KG1 (cell line): ENCODE results near the gene TRPT1.
"Not testable (repeated sequence)": the region's sequence is repeated elsewhere in the genome, so short reads cannot be mapped to it uniquely, and the experiment has no call there.

Experiments used
- DNase-seq: peaks from one replicate; lab custom pipeline; 2025; lab: John Stamatoyannopoulos, UW

The TRPT1 gene

GRCh38 chr11:64258946-64259532, 33.1 kb upstream of the TRPT1 start:
- DNase-seq: no peak

GRCh38 chr11:64258356-64258755, 32.4 kb upstream of the TRPT1 start:
- DNase-seq: no peak

DNA sequence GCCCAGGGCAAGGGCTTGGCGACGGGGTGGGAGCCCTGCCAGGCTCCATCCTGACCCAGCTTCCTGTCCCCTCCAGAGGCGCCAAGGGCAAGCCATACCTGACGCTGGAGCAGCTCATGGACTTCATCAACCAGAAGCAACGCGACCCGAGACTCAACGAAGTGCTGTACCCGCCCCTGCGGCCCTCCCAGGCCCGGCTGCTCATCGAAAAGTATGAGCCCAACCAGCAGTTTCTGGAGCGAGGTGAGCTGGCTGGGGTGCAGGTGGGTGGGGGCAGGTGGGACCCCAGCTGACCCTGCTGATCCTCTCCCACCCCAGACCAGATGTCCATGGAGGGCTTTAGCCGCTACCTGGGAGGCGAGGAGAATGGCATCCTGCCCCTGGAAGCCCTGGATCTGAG, 30.3 kb upstream of the TRPT1 start:
- DNase-seq: no peak

- DNase-seq: no peak
Observed at GRCh38 chr11:64255135-64256128, 29.4 kb upstream of the TRPT1 start.

DNA sequence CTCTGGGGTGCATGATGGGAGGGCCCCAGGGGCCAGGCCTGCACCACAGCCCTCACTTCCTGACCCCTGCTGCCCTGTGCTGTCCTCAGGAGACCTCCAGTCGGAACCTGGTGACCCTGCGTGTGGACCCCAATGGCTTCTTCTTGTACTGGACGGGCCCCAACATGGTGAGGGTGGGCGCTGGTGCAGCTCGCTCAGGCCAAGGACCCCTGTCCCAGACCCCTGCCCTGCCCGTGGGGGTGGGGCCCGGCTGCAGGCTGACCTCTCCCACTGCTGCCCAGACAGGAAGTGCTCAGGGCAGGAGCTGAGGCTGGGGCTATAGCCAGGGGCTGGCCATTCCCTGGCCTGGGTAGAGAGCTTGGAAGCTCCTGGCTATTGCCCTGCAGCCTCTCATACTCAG, 28.3 kb upstream of the TRPT1 start:
- DNase-seq: no peak

GRCh38 chr11:64253481-64253880, 27.5 kb upstream of the TRPT1 start:
- no peak for DNase-seq

DNA sequence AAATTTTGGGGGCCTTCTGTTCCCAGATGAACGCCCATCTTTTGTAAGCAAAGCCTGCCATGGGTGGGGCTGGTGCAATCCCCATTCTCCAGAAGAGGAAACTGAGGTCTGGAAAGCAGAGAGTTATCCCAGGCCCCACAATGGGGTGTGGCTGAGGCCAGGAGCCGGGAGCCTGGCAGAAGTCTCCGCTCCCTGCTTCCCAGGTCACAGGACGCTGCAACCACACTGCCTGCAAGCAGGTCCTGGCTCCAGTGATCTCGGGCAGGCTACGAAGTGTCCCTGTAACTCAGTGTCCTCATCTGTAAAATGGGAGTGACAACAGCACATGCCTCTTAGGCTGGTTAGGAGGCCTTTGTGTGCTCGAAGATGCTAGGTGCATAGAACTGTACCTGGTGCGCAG, 27.1 kb upstream of the TRPT1 start:
- no peak for DNase-seq

- no peak for DNase-seq
Observed at GRCh38 chr11:64252003-64252872, 26.3 kb upstream of the TRPT1 start.

DNA sequence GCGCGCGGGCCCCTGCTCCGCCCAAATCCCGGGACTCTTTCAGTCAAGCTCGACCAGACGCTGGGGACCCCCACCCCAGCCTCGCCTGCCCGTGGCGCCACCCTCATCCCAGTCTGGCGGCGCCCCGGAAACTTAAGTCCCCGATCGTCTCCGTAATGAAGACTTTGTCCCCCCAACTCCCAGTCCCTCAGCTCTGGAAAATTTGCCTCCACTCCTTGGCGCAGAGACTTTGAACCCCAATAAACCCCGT, 25.7 kb upstream of the TRPT1 start:
- no peak for DNase-seq

- DNase-seq: peak; percentile 68
Observed at GRCh38 chr11:64251016-64251752, 25.2 kb upstream of the TRPT1 start, which contains the start of gene PLCB3. TSS of gene PLCB3 (plus strand) at chr11:64251530. CDS start at chr11:64251650, 120 bp downstream.

GRCh38 chr11:64250415-64251015, 24.5 kb upstream of the TRPT1 start:
- no peak for DNase-seq

GRCh38 chr11:64249563-64250414, 23.8 kb upstream of the TRPT1 start:
- DNase-seq: no peak

- no peak for DNase-seq
Observed at GRCh38 chr11:64249038-64249437, 23.1 kb upstream of the TRPT1 start.

DNA sequence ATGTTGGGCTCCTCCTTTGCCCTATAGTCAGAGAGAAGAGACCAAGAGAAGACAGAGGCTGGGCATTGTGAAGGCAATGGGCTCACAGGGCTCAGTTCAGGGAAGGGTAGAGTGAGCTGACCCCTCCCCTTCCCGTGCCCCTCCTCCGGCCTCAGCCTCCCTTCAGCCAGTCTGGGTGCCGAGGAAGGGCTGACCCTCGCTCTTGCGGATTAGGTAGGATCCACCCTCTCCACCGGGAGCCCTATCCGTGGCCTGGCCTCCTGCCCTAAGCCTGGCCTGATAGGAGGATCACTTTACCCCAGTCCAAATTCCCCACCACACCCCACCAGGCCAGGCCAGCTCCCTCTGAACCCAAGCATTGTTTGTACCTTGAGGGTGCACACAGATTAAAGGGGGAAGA, 22.6 kb upstream of the TRPT1 start:
- no peak for DNase-seq

- DNase-seq: no peak
Observed at GRCh38 chr11:64247729-64248531, 21.9 kb upstream of the TRPT1 start.

GRCh38 chr11:64246871-64247728, 21.1 kb upstream of the TRPT1 start, which contains the start of gene PPP1R14B:
TSS of gene PPP1R14B (minus strand) at chr11:64246943. CDS start at chr11:64246673, 270 bp downstream.
- peak; percentile 73 for DNase-seq

DNA sequence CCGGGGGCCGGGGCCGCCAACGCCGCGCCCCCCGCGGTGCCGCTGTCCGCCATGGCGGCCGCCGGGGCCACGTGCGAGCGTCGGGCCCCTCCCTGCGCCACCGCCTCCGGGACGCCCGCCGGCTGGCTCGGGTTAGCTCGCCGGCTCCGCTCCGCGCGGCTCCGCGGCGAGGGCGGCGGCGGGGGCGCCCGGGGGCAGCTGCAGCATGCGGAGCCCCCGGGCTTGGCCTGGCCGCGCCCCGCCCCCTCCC, 20.6 kb upstream of the TRPT1 start:
- not testable (repeated sequence) for DNase-seq

DNA sequence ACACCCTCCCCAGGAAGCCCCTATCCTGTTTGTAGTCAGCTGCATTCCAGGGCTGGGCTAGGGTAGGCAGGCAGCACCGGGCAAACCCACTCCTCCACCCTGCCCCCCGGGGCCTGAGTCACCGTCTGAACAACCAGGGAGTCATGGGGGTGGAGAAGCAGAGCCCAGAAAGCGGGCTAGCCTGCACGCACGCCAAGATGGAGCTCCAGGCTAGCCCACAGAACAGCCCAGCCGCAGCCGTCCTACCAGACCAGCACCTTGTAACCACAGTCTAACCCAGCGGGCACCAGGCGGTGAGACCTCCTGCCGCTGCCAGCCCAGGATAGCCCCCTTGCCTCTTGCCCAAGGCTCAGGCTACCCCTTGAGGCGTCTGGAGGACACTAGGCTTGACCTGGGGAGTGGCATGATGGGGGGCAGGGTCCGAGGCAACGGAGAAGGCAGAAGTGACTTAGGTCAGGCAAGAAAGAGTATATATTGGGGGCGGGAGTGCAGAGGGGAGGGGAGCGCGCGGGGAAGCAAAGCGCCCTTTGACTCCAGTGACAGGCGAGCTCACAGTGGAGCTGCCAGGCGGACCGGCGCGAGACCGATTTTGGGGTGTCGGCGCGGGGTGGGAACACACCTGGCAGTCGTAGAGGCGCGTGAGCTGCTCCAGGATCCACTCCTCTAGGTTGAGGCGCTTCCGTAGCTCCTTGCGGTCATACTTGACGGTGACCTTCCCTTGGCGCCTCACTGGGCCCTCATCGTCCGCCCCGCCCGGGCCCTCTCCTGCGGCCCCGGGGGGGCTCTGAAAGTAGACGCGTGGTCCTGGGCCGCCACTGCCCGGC, 20.0 kb upstream of the TRPT1 start:
- no peak for DNase-seq
